Measurements from ENCODE around the gene XPO5. TPM values are rescaled to one million over a fixed set of nuclear protein-coding genes. Genes with fewer than 3 reads are reported as not detected.

XPO5 gene
- polyA plus RNA-seq, 1 donor from 2014 or later, result 28.5 TPM

DNA sequence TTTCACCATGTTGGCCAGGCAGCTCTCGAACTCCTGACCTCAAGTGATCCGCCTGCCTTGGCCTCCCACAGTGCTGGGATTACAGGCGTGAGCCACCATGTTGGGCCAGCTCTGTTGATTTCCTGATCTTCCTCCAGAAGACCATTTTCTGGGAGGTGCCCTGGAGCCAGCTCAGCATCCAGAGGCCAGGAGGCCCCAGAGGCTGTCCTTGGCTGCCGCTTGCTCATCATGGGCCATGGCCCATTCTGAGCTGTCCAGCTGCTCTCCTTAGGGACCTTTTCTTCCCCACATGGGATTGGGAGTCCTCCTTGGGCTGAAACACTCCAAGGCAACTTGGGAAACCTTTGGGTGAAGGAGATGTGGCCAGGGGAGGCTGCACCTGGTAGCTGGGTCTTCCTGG is 81.1 kb downstream of the XPO5 start:
- Histone ChIP-seq H3F3A (ENCODE audit: insufficient read depth, low read length, poor library complexity, severe bottlenecking) (no peaks in the 10 kb centered on the region), H3K9me3 (ENCODE audit: low read length) (no peaks in the 10 kb centered on the region), H3K4me2 (ENCODE audit: low read length) (no peak overlapping the region), H2AFZ (ENCODE audit: low read depth, low read length) (no peak overlapping the region), H3K9me2 (ENCODE audit: insufficient read depth, low read length) (no peaks in the 10 kb centered on the region), H3K27me3 (ENCODE audit: insufficient read depth, low read depth, low read length) (no peaks in the 10 kb centered on the region), H4K20me1 (ENCODE audit: insufficient read depth) (no peaks in the 10 kb centered on the region), H3K79me2 (replicated peaks; ENCODE audit: insufficient read depth, low read length) (no peaks in the 10 kb centered on the region), H3K9ac (ENCODE audit: low read length) (no peak overlapping the region), H3K36me3 (ENCODE audit: insufficient read depth, low read length) (no peaks in the 10 kb centered on the region), H3K27ac (ENCODE audit: low read length) (no peak overlapping the region), H3K4me3 (ENCODE audit: low read length) (no peak overlapping the region)
- TF ChIP-seq POLR2AphosphoS5 (IDR thresholded peaks at IDR 0.05) (no peak), MXI1 (conservative IDR thresholded peaks at IDR 0.05; ENCODE audit: poor library complexity, severe bottlenecking) (no peak), EP300 (conservative IDR thresholded peaks at IDR 0.05; ENCODE audit: poor library complexity, severe bottlenecking) (no peak), RAD21 (conservative IDR thresholded peaks at IDR 0.05) (no peak), SMC3 (conservative IDR thresholded peaks at IDR 0.05; ENCODE audit: poor library complexity) (no peak), EZH2 (IDR thresholded peaks at IDR 0.05; ENCODE audit: borderline replicate concordance, insufficient read depth, low read length, poor library complexity, severe bottlenecking) (no peak)
- TF ChIP-seq, protein P1, sequence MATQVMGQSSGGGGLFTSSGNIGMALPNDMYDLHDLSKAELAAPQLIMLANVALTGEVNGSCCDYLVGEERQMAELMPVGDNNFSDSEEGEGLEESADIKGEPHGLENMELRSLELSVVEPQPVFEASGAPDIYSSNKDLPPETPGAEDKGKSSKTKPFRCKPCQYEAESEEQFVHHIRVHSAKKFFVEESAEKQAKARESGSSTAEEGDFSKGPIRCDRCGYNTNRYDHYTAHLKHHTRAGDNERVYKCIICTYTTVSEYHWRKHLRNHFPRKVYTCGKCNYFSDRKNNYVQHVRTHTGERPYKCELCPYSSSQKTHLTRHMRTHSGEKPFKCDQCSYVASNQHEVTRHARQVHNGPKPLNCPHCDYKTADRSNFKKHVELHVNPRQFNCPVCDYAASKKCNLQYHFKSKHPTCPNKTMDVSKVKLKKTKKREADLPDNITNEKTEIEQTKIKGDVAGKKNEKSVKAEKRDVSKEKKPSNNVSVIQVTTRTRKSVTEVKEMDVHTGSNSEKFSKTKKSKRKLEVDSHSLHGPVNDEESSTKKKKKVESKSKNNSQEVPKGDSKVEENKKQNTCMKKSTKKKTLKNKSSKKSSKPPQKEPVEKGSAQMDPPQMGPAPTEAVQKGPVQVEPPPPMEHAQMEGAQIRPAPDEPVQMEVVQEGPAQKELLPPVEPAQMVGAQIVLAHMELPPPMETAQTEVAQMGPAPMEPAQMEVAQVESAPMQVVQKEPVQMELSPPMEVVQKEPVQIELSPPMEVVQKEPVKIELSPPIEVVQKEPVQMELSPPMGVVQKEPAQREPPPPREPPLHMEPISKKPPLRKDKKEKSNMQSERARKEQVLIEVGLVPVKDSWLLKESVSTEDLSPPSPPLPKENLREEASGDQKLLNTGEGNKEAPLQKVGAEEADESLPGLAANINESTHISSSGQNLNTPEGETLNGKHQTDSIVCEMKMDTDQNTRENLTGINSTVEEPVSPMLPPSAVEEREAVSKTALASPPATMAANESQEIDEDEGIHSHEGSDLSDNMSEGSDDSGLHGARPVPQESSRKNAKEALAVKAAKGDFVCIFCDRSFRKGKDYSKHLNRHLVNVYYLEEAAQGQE (IDR thresholded peaks at IDR 0.05; ENCODE audit: borderline replicate concordance), result no peak
- TF ChIP-seq, protein P2, sequence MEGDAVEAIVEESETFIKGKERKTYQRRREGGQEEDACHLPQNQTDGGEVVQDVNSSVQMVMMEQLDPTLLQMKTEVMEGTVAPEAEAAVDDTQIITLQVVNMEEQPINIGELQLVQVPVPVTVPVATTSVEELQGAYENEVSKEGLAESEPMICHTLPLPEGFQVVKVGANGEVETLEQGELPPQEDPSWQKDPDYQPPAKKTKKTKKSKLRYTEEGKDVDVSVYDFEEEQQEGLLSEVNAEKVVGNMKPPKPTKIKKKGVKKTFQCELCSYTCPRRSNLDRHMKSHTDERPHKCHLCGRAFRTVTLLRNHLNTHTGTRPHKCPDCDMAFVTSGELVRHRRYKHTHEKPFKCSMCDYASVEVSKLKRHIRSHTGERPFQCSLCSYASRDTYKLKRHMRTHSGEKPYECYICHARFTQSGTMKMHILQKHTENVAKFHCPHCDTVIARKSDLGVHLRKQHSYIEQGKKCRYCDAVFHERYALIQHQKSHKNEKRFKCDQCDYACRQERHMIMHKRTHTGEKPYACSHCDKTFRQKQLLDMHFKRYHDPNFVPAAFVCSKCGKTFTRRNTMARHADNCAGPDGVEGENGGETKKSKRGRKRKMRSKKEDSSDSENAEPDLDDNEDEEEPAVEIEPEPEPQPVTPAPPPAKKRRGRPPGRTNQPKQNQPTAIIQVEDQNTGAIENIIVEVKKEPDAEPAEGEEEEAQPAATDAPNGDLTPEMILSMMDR (IDR thresholded peaks at IDR 0.05; ENCODE audit: poor library complexity, severe bottlenecking), result no peak

DNA sequence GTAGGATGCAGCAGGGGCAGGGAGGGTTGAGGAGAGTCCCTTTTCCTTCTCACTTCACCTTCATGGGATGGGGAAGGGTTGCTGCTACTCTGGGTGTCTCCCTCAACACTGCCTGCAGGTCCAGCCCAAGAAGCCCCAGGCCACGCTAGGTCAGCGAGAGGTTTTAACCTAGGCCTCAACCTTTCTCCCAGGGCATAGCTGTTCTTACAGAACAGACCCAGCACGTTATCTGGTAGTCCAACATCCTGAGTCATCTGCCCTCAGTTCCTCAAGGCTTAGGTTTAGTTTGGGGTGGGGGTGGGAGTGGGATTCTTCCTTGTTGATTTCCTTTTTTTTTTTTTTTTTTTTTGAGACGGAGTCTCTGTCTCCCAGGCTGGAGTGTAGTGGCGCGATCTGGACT is 81.5 kb downstream of the XPO5 start:
- H3F3A ChIP-seq (ENCODE audit: insufficient read depth, low read length, poor library complexity, severe bottlenecking), result no peaks in the 10 kb centered on the region
- no peaks in the 10 kb centered on the region for H3K9me3 ChIP-seq (ENCODE audit: low read length)
- no peak overlapping the region for H3K27ac ChIP-seq (ENCODE audit: low read length)
- H2AFZ ChIP-seq (ENCODE audit: low read depth, low read length), result no peak overlapping the region
- H3K4me3 ChIP-seq (ENCODE audit: low read length), result no peak overlapping the region
- no peaks in the 10 kb centered on the region for H3K27me3 ChIP-seq (ENCODE audit: insufficient read depth, low read depth, low read length)
- H3K4me2 ChIP-seq (ENCODE audit: low read length), result no peak overlapping the region
- H3K79me2 ChIP-seq (replicated peaks; ENCODE audit: insufficient read depth, low read length), result no peaks in the 10 kb centered on the region
- H3K9me2 ChIP-seq (ENCODE audit: insufficient read depth, low read length), result no peaks in the 10 kb centered on the region
- no peak overlapping the region for H3K9ac ChIP-seq (ENCODE audit: low read length)
- H4K20me1 ChIP-seq (ENCODE audit: insufficient read depth), result no peaks in the 10 kb centered on the region
- TF ChIP-seq POLR2AphosphoS5 (IDR thresholded peaks at IDR 0.05), result no peak
- TF ChIP-seq, protein P1 (IDR thresholded peaks at IDR 0.05; ENCODE audit: borderline replicate concordance), result no peak
- TF ChIP-seq RAD21 (conservative IDR thresholded peaks at IDR 0.05), result no peak
- TF ChIP-seq MXI1 (conservative IDR thresholded peaks at IDR 0.05; ENCODE audit: poor library complexity, severe bottlenecking), result no peak
- TF ChIP-seq, protein P2 (IDR thresholded peaks at IDR 0.05; ENCODE audit: poor library complexity, severe bottlenecking), result no peak
- TF ChIP-seq EZH2 (IDR thresholded peaks at IDR 0.05; ENCODE audit: borderline replicate concordance, insufficient read depth, low read length, poor library complexity, severe bottlenecking), result no peak
- TF ChIP-seq SMC3 (conservative IDR thresholded peaks at IDR 0.05; ENCODE audit: poor library complexity), result no peak
- no peak for TF ChIP-seq EP300 (conservative IDR thresholded peaks at IDR 0.05; ENCODE audit: poor library complexity, severe bottlenecking)
- TF ChIP-seq TAF1 (IDR thresholded peaks at IDR 0.05; ENCODE audit: low read depth), result no peak
- no peaks in the 10 kb centered on the region for H3K36me3 ChIP-seq (ENCODE audit: insufficient read depth, low read length)
